GM19351 (cell line): ENCODE results near the gene B9D2.

Experiments
- ATAC-seq: cut with Tn5 transposase; IDR thresholded peaks from one replicate; pipeline ENCODE4 v1.9.1; 2021; ENCODE audit warnings: mild to moderate bottlenecking, moderate library complexity; ENCODE audit not compliant: unreplicated experiment

Gene B9D2

GRCh38 chr19:41311613-41312012 is 52.3 kb downstream of the B9D2 start:
- no peak for ATAC-seq

DNA sequence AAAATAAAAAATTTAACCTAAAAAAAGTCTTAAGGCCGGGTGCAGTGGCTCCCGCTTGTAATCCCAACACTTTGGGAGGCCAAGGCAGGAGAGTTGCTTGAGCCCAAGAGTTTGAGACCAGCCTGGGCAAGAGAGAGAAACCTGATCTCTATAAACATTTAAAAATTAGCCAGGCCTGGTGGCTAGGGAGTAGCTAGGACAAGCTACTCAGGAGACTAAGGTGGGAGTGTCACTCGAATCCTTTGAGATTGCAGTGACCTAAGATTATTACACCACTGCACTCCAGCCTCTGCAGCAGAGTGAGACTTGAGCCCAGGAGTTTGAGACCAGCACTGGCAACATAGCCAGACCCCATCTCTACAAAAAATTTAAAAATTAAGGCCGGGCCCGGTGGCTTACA is 52.9 kb downstream of the B9D2 start:
- no peak for ATAC-seq

DNA sequence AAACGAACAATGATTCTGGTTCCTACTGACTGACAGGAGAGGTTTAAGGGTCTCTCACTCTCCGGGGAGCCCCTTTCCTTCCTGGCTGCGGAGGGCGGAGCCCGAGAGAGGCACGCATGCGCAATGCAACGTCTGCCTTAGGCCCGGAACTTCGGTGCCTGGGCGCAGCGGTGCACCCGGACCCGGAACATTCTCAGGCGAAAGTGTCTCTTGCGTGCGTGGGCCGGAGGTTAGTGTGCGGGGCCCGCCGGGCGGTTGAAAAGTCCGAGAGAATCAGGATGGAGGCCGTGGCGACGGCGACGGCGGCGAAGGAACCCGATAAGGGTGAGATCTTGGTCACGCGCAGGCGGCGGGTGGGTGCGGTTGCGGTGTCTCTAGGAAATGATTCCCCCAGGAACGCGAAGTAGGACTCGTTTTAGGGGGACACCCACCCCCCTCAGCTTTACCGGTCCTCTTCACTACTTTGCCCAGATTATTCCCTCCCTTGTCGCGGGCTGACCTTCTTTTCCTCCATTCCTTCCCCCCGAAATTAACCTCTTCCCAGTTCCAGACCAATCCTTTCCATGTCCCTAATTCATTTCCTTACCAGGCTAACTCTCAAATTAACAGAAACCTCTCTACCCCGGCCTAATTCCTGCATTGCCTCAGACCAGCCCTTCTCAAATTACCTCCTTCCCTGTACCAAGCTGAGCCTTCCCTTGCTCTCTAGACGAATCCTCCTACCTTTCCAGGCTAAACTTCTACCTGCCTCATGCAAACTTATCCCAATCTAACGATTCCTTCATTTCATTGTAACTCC is 53.7 kb downstream of the B9D2 start, which contains the start of gene CCDC97:
CCDC97 (plus strand) TSS at position 140 of the 799 bp plus-strand sequence; CDS start at position 279, 139 bp downstream.
- peak; percentile 56 for ATAC-seq

- ATAC-seq: no peak
These were observed 54.5 kb downstream of the B9D2 start for GRCh38 chr19:41309180-41310032.

GRCh38 chr19:41308450-41309179 is 55.3 kb downstream of the B9D2 start:
- ATAC-seq: no peak

DNA sequence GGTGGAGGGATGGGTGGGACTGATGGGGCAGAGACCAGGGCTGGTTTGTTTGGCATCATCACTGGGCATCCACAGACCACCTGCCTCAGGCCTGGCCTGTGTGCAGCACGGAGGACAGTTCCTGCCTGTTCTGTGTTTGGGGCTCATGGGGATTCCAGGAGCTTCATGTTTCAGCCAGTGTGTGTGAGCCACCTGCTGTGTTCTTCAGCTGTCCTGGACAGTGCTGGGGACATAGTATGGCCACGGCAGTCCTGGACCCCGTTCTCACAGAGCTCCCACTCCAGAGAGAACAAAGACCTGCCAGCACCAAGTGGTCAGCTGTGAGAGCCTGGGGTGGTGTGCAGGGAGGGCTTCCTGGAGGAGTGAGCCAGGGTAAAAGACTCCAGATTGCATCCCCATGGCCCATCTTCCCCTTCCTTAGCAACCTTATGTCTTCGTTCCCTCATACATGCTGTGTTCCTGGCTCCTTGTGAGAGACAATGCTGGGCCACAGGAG is 55.9 kb downstream of the B9D2 start:
- ATAC-seq: no peak

GRCh38 chr19:41307090-41307875 is 56.7 kb downstream of the B9D2 start:
- ATAC-seq: no peak

DNA sequence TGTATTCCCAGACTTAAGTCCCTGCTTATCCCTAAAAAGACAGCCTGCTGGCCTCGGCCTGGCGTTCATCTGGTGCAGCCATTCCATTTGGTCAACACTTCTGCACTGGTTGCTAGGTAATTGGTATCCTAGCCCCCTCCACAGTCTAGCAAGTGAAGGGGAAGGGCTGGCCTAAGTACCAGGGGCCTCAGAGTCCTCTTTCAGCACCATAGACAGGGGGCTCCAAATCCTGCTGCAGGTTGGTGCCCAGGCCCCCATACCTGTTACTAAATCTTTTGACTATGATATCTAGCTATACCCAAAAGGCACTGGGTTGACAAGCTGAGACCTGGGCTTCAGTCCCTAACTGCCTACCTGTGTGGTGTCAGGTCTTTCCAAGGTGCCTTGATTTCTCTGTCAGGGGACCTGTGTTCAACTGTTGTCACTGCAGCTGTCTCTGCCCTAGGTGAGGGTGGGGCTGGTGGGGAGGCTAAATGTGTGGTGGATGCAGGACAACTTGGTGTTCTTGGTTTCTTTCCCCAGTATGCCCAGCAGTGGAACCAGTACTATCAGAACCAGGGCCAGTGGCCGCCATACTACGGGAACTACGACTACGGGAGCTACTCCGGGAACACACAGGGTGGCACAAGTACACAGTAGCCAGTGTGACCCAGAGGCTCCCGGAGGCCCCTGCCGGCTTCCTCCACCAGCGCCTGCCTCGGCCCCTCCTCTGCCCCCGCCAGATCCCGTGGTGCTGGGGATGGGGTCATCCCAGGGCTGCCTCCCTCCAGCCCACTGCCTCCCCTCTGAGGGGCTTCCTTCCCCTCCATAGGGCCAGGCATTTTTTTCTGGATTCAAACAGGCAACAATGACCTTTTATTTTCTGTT is 57.8 kb downstream of the B9D2 start:
- ATAC-seq: no peak

DNA sequence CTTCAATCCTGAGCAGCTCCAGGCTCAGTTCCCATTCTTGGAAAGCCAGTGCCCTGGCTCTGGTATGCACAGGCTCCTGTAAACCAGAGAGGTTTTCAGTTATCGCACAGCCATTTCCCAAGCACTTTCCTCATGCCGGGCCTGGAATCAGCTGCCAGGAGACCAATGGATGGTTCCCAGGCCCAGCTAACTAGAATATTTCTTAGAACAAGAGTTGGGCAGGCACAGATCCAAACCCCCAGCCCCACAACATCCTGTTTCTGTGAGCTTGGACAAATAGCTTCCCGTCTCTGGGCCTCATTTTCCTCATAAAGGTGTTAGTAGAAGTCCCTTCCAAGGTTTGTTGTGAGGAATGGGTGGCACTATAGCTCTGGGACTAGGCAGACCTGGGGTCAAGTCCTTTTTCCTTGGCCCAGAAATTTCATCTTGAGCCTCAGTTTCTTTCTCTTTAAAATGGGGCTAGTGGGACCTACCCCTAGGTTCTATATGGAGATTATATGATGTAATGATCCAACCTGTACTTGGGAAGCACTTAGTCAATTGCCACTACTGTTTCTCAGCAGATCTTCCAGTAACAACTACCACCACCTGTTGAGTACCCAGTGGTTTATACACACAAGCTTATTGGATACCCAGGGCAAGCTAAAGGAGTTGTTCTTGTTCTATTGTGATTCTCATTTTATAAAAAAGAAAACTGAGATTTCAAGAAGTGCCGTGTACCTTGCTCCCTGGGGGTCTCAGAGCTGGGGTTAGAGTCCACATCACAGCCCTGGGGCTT is 59.1 kb downstream of the B9D2 start:
- ATAC-seq: no peak
